Right atrium auricular region (tissue), 2 donors: ENCODE measurements around the gene CBX2. TPM values are rescaled to one million over a fixed set of nuclear protein-coding genes. Genes with fewer than 3 reads are reported as not detected.

Source experiments
- DNase-seq: peaks from one replicate; pipeline ENCODE4 v3.0.0-alpha.2; 2019; ENCODE audit warnings: low spot score
- H3K27ac ChIP-seq, 2 donors: fragments of 200-600 bp; sonication (generic); 1 replicate in 1 of 2; 2 replicates in 1 of 2; pipeline ENCODE4 v1.5.1; 2016 to 2019
- H3K27me3 ChIP-seq, 2 donors: fragments of 200-600 bp; sonication (generic); one replicate each; pipeline versions ENCODE4 v1.5.1 to v1.6.0; 2017 to 2019
- H3K36me3 ChIP-seq: fragments of 200-600 bp; sonication (generic); one replicate; pipeline ENCODE4 v1.5.1; 2016
- H3K4me1 ChIP-seq, 2 donors: fragments of 200-600 bp; sonication (generic); one replicate each; pipeline versions ENCODE4 v1.5.1 to v1.6.0; 2017 to 2019
- H3K4me3 ChIP-seq, 2 donors: fragments of 200-600 bp; sonication (generic); 1 replicate in 1 of 2; 2 replicates in 1 of 2; pipeline ENCODE4 v1.5.1; 2017 to 2019; ENCODE audit warnings: mild to moderate bottlenecking in 1 of 2, moderate library complexity in 1 of 2
- H3K9me3 ChIP-seq, 2 donors: fragments of 200-600 bp; sonication (generic); one replicate each; pipeline ENCODE4 v1.5.1; 2019
- CTCF ChIP-seq, 2 donors: fragments of 200-600 bp; sonication (generic); IDR thresholded peaks; one replicate each; pipeline ENCODE4 v1.5.1; 2019; ENCODE audit warnings: antibody characterized with exemption in 2 of 2
- total RNA-seq, 2 donors: library from RNA; depleted of rRNA; stranded (reverse); fragments of >200 nt; gene quantifications; one replicate each; pipeline ENCODE4 v1.1.0, GENCODE V29; 2016

Gene CBX2
- total RNA-seq, 2 donors from 2014 or later, result 1.0 to 1.7 TPM

GRCh38 chr17:79737046-79737921 is 40.7 kb upstream of the CBX2 start:
- no peak overlapping the region for H3K4me3 ChIP-seq
- no peak for TF ChIP-seq CTCF (IDR thresholded peaks at IDR 0.05)
- H3K36me3 ChIP-seq, result no peaks in the 10 kb centered on the region
- no peak overlapping the region for H3K27ac ChIP-seq
- no peak for DNase-seq
- no peaks in the 10 kb centered on the region for H3K9me3 ChIP-seq
- peaks cover 0 to 9% of the 10 kb centered on the region in 2 donors for H3K27me3 ChIP-seq
- H3K4me1 ChIP-seq, result peaks cover 0 to 8% of the 10 kb centered on the region in 2 donors

- no peak overlapping the region for H3K27ac ChIP-seq
- peaks cover 0 to 9% of the 10 kb centered on the region in 2 donors for H3K27me3 ChIP-seq
- peaks cover 0 to 8% of the 10 kb centered on the region in 2 donors for H3K4me1 ChIP-seq
- DNase-seq, result no peak
- H3K9me3 ChIP-seq, result no peaks in the 10 kb centered on the region
- H3K4me3 ChIP-seq, result no peak overlapping the region
- no peak for TF ChIP-seq CTCF (IDR thresholded peaks at IDR 0.05)
- H3K36me3 ChIP-seq, result no peaks in the 10 kb centered on the region
Observed at GRCh38 chr17:79737922-79738578, 39.9 kb upstream of the CBX2 start.

- Histone ChIP-seq H3K9me3 (no peaks in the 10 kb centered on the region), H3K27ac (no peak overlapping the region), H3K4me1 (peaks cover 0 to 8% of the 10 kb centered on the region in 2 donors), H3K4me3 (no peak overlapping the region), H3K36me3 (no peaks in the 10 kb centered on the region), H3K27me3 (peaks cover 0 to 9% of the 10 kb centered on the region in 2 donors)
- TF ChIP-seq CTCF (IDR thresholded peaks at IDR 0.05), result no peak
- no peak for DNase-seq
Observed at GRCh38 chr17:79738643-79739042, 39.3 kb upstream of the CBX2 start.

- DNase-seq, result no peak
- Histone ChIP-seq H3K27me3 (peaks cover 0 to 9% of the 10 kb centered on the region in 2 donors), H3K4me3 (no peak overlapping the region), H3K4me1 (peaks cover 0 to 8% of the 10 kb centered on the region in 2 donors), H3K9me3 (no peaks in the 10 kb centered on the region), H3K36me3 (no peaks in the 10 kb centered on the region), H3K27ac (no peak overlapping the region)
- TF ChIP-seq CTCF (IDR thresholded peaks at IDR 0.05), result no peak
Observed at GRCh38 chr17:79739148-79740062, 38.5 kb upstream of the CBX2 start.

- Histone ChIP-seq H3K9me3 (no peaks in the 10 kb centered on the region), H3K36me3 (no peaks in the 10 kb centered on the region), H3K27ac (no peak overlapping the region), H3K4me3 (no peak overlapping the region), H3K27me3 (peaks cover 0 to 9% of the 10 kb centered on the region in 2 donors), H3K4me1 (peaks cover 0 to 8% of the 10 kb centered on the region in 2 donors)
- no peak for TF ChIP-seq CTCF (IDR thresholded peaks at IDR 0.05)
- DNase-seq, result no peak
Observed at GRCh38 chr17:79740413-79740812, 37.5 kb upstream of the CBX2 start.
